ENCODE data around the gene TNNC1.

The TNNC1 gene

GRCh38 chr3:52432691-52433141 is 21.1 kb downstream of the TNNC1 start:
- no peak for TF ChIP-seq CTCF (conservative IDR thresholded peaks at IDR 0.05; ENCODE audit: low read depth, low read length)
- H3K27me3 ChIP-seq (ENCODE audit: insufficient read depth, low read depth), result no peaks in the 10 kb centered on the region

GRCh38 chr3:52432225-52432624 is 21.6 kb downstream of the TNNC1 start:
- TF ChIP-seq CTCF (conservative IDR thresholded peaks at IDR 0.05; ENCODE audit: low read depth, low read length), result no peak
- no peak overlapping the region for H3K27ac ChIP-seq
- no peak overlapping the region for H3K4me3 ChIP-seq (IDR thresholded peaks at IDR 0.05; ENCODE audit: insufficient read depth, low read depth, low read length)
- no peak overlapping the region for H2AFZ ChIP-seq (ENCODE audit: low read depth)
- H3K79me2 ChIP-seq (ENCODE audit: insufficient read depth, low read depth), result no peaks in the 10 kb centered on the region
- no peaks in the 10 kb centered on the region for H3K4me1 ChIP-seq (ENCODE audit: low read depth, poor library complexity, severe bottlenecking)
- H3K9ac ChIP-seq, result no peak overlapping the region
- H3K27me3 ChIP-seq (ENCODE audit: insufficient read depth, low read depth), result no peaks in the 10 kb centered on the region
- no peaks in the 10 kb centered on the region for H3K36me3 ChIP-seq (ENCODE audit: insufficient read depth)
- H4K20me1 ChIP-seq (ENCODE audit: insufficient read depth), result no peaks in the 10 kb centered on the region
- H3K4me2 ChIP-seq, result no peak overlapping the region

More at GRCh38 chr3:52432691-52433141, 21.1 kb downstream of the TNNC1 start:
- H3K9ac ChIP-seq, result no peak overlapping the region
- no peak overlapping the region for H2AFZ ChIP-seq (ENCODE audit: low read depth)
- H3K4me2 ChIP-seq, result no peak overlapping the region
- no peak overlapping the region for H3K4me3 ChIP-seq (IDR thresholded peaks at IDR 0.05; ENCODE audit: insufficient read depth, low read depth, low read length)
- H4K20me1 ChIP-seq (ENCODE audit: insufficient read depth), result no peaks in the 10 kb centered on the region
- H3K4me1 ChIP-seq (ENCODE audit: low read depth, poor library complexity, severe bottlenecking), result no peaks in the 10 kb centered on the region
- no peaks in the 10 kb centered on the region for H3K79me2 ChIP-seq (ENCODE audit: insufficient read depth, low read depth)
- H3K27ac ChIP-seq, result no peak overlapping the region
- no peaks in the 10 kb centered on the region for H3K36me3 ChIP-seq (ENCODE audit: insufficient read depth)

- H2AFZ ChIP-seq (ENCODE audit: low read depth), result no peak overlapping the region
- no peaks in the 10 kb centered on the region for H3K79me2 ChIP-seq (ENCODE audit: insufficient read depth, low read depth)
- no peak overlapping the region for H3K4me2 ChIP-seq
- TF ChIP-seq CTCF (conservative IDR thresholded peaks at IDR 0.05; ENCODE audit: low read depth, low read length), result no peak
- H3K27me3 ChIP-seq (ENCODE audit: insufficient read depth, low read depth), result no peaks in the 10 kb centered on the region
- H3K4me1 ChIP-seq (ENCODE audit: low read depth, poor library complexity, severe bottlenecking), result no peaks in the 10 kb centered on the region
- H4K20me1 ChIP-seq (ENCODE audit: insufficient read depth), result no peaks in the 10 kb centered on the region
- H3K27ac ChIP-seq, result no peak overlapping the region
- no peak overlapping the region for H3K4me3 ChIP-seq (IDR thresholded peaks at IDR 0.05; ENCODE audit: insufficient read depth, low read depth, low read length)
- no peaks in the 10 kb centered on the region for H3K36me3 ChIP-seq (ENCODE audit: insufficient read depth)
- H3K9ac ChIP-seq, result no peak overlapping the region
Measured at GRCh38 chr3:52431459-52432223, 22.2 kb downstream of the TNNC1 start.

- Histone ChIP-seq H3K27ac (no peak overlapping the region), H3K4me2 (no peak overlapping the region), H4K20me1 (ENCODE audit: insufficient read depth) (no peaks in the 10 kb centered on the region), H3K36me3 (ENCODE audit: insufficient read depth) (no peaks in the 10 kb centered on the region), H3K4me1 (ENCODE audit: low read depth, poor library complexity, severe bottlenecking) (no peaks in the 10 kb centered on the region), H3K79me2 (ENCODE audit: insufficient read depth, low read depth) (no peaks in the 10 kb centered on the region), H3K4me3 (IDR thresholded peaks at IDR 0.05; ENCODE audit: insufficient read depth, low read depth, low read length) (no peak overlapping the region), H2AFZ (ENCODE audit: low read depth) (no peak overlapping the region), H3K27me3 (ENCODE audit: insufficient read depth, low read depth) (no peaks in the 10 kb centered on the region), H3K9ac (no peak overlapping the region)
- TF ChIP-seq CTCF (conservative IDR thresholded peaks at IDR 0.05; ENCODE audit: low read depth, low read length), result no peak
Measured at GRCh38 chr3:52430416-52430810, 23.4 kb downstream of the TNNC1 start.
